GM12878 (cell line): ENCODE results near the gene AKAP13. TPM values are rescaled to one million over a fixed set of nuclear protein-coding genes. Genes with fewer than 3 reads are reported as not detected.
A peak's percentile ranks its signal among the peaks of the same experiment; 100 is the strongest.

ENCODE experiments used
- ASH2L ChIP-seq: fragments of 300-600, 200-600 bp; sonication (generic); IDR thresholded peaks from 2 replicates; pipeline ENCODE4 v1.6.1; 2017; ENCODE audit warnings: low read depth, mild to moderate bottlenecking, borderline replicate concordance
- BHLHE40 ChIP-seq, 2 experiments: fragments of 450-650 bp in 1 of 2; IDR thresholded peaks; 2 replicates each; pipeline ENCODE4 v1.6.1; 2011 to 2017; ENCODE audit warnings: low read depth in 2 of 2, borderline replicate concordance in 1 of 2, improper control_type of control experiment in 1 of 2, low read length in 1 of 2, mild to moderate bottlenecking in 1 of 2
- CBX3 ChIP-seq: fragments of 200-600 bp; sonication (generic); IDR thresholded peaks from 2 replicates; pipeline ENCODE4 v1.6.1; 2016; ENCODE audit warnings: low read depth, borderline replicate concordance
- CBX5 ChIP-seq: sonication (generic); IDR thresholded peaks from 2 replicates; pipeline ENCODE4 v1.6.1; 2016; ENCODE audit warnings: low read depth, moderate library complexity, mild to moderate bottlenecking, inconsistent platforms
- CREM ChIP-seq: IDR thresholded peaks from 2 replicates; pipeline ENCODE4 v1.6.1; 2014; ENCODE audit warnings: antibody characterized with exemption, low read depth
- HDAC6 ChIP-seq: fragments of 200-600 bp; sonication (generic); IDR thresholded peaks from one replicate; pipeline ENCODE4 v1.8.0; 2017; ENCODE audit warnings: antibody characterized with exemption; ENCODE audit not compliant: unreplicated experiment
- JUND ChIP-seq: IDR thresholded peaks from 2 replicates; pipeline ENCODE4 v1.6.1; 2012; ENCODE audit warnings: low read depth, mild to moderate bottlenecking, low read length, improper control_type of control experiment, moderate library complexity
- KDM1A ChIP-seq: fragments of 200-600 bp; sonication (generic); IDR thresholded peaks from 2 replicates; pipeline ENCODE4 v1.6.1; 2016; ENCODE audit warnings: borderline replicate concordance
- MEF2A ChIP-seq: IDR thresholded peaks from 2 replicates; pipeline ENCODE4 v1.6.1; 2011; ENCODE audit warnings: low read depth, mild to moderate bottlenecking, low read length, moderate library complexity; ENCODE audit not compliant: insufficient read depth
- MEF2B ChIP-seq: fragments of 450-650 bp; IDR thresholded peaks from 2 replicates; pipeline ENCODE4 v1.6.1; 2018; ENCODE audit warnings: mild to moderate bottlenecking, moderate library complexity; ENCODE audit not compliant: partially characterized antibody, poor library complexity, severe bottlenecking
- MYB ChIP-seq: fragments of 150-350 bp; IDR thresholded peaks from 2 replicates; pipeline ENCODE4 v1.6.1; 2014; ENCODE audit warnings: mild to moderate bottlenecking, low read depth, low read length, borderline replicate concordance
- PML ChIP-seq: IDR thresholded peaks from 2 replicates; pipeline ENCODE4 v1.6.1; 2012; ENCODE audit warnings: low read length, inconsistent platforms
- SKIL ChIP-seq: fragments of 450-650 bp; IDR thresholded peaks from 2 replicates; pipeline ENCODE4 v1.6.1; 2017; ENCODE audit warnings: mild to moderate bottlenecking, low read depth, inconsistent platforms; ENCODE audit not compliant: poor library complexity, severe bottlenecking
- SP1 ChIP-seq: IDR thresholded peaks from one replicate; pipeline ENCODE4 v1.6.1; 2011; ENCODE audit warnings: low read depth, low read length
- SPI1 ChIP-seq: IDR thresholded peaks from 2 replicates; pipeline ENCODE4 v1.6.1; 2011; ENCODE audit warnings: low read depth, mild to moderate bottlenecking, low read length, moderate library complexity, borderline replicate concordance; ENCODE audit not compliant: insufficient read depth
- WRNIP1 ChIP-seq: IDR thresholded peaks from 2 replicates; pipeline ENCODE4 v1.6.1; 2011; ENCODE audit warnings: low read depth, low read length, improper control_type of control experiment, borderline replicate concordance
- ZNF207 ChIP-seq: fragments of 450-650 bp; IDR thresholded peaks from 2 replicates; pipeline ENCODE4 v1.6.1; 2014; ENCODE audit warnings: antibody characterized with exemption, mild to moderate bottlenecking, borderline replicate concordance
- ZNF384 ChIP-seq: IDR thresholded peaks from 2 replicates; pipeline ENCODE4 v1.6.1; 2012; ENCODE audit warnings: low read depth, mild to moderate bottlenecking, low read length, improper control_type of control experiment, borderline replicate concordance
- polyA plus RNA-seq, 11 experiments: library from polyadenylated mRNA; depleted of rRNA in 4 of 11; unstranded in 6 of 11; stranded (reverse) in 5 of 11; fragments of >200 nt; fragmentation: Nextera tagmentation in 4 of 11; fragmentation: Illumina TruSeq in 1 of 11; extraction: Ambion mirVana in 4 of 11; extraction: Trizol in 1 of 11; gene quantifications; 1 replicate in 1 of 11; 2 replicates in 10 of 11; pipeline versions ENCODE4 v1.2.1 to v1.2.3, GENCODE V29; 2011 to 2016; ENCODE audit warnings: inconsistent platforms in 2 of 11, missing spikeins in 2 of 11, low read depth in 1 of 11
- total RNA-seq, 4 experiments: library from RNA; depleted of rRNA in 3 of 4; stranded (reverse); fragments of >200 nt in 3 of 4; fragmentation: Illumina TruSeq in 1 of 4; extraction: Trizol in 1 of 4; gene quantifications; 2 replicates each; pipeline versions ENCODE4 v1.2.1 to v1.2.3, GENCODE V29; 2013 to 2021
- TF ChIP-seq, protein P1 (sequence below), 3 experiments: IDR thresholded peaks in 2 of 3; conservative IDR thresholded peaks in 1 of 3; 2 replicates each; pipeline ENCODE4 v1.5.1; 2011; ENCODE audit warnings: low read depth in 3 of 3, low read length in 3 of 3, mild to moderate bottlenecking in 3 of 3, control low read depth in 2 of 3, moderate library complexity in 2 of 3, inconsistent platforms in 1 of 3, mixed read lengths in 1 of 3; ENCODE audit not compliant: control insufficient read depth in 2 of 3, insufficient read depth in 1 of 3; ENCODE audit errors: extremely low read depth in 1 of 3
- TF ChIP-seq, protein P2 (sequence below): IDR thresholded peaks from 2 replicates; pipeline ENCODE4 v1.6.1; 2011; ENCODE audit warnings: mild to moderate bottlenecking, low read depth, low read length, moderate library complexity; ENCODE audit not compliant: insufficient replicate concordance

AKAP13 gene
- total and polyA plus RNA-seq, 10 of the 15 experiments (the other 5 are each of a cell fraction or from before 2014, with no cell fraction given), result 14.4 to 74.9 (median 55.1) TPM

- TF ChIP-seq ASH2L, result no peak
- no peak for TF ChIP-seq MYB
- TF ChIP-seq, protein P1, sequence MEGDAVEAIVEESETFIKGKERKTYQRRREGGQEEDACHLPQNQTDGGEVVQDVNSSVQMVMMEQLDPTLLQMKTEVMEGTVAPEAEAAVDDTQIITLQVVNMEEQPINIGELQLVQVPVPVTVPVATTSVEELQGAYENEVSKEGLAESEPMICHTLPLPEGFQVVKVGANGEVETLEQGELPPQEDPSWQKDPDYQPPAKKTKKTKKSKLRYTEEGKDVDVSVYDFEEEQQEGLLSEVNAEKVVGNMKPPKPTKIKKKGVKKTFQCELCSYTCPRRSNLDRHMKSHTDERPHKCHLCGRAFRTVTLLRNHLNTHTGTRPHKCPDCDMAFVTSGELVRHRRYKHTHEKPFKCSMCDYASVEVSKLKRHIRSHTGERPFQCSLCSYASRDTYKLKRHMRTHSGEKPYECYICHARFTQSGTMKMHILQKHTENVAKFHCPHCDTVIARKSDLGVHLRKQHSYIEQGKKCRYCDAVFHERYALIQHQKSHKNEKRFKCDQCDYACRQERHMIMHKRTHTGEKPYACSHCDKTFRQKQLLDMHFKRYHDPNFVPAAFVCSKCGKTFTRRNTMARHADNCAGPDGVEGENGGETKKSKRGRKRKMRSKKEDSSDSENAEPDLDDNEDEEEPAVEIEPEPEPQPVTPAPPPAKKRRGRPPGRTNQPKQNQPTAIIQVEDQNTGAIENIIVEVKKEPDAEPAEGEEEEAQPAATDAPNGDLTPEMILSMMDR (IDR thresholded peaks at IDR 0.05 in 2 of 3, conservative IDR thresholded peaks at IDR 0.05 in 1 of 3; ENCODE audit: control insufficient read depth in 2 of 3, extremely low read depth in 1 of 3, insufficient read depth in 1 of 3, low read depth in 3 of 3, low read length in 3 of 3), result no peak
- no peak for TF ChIP-seq MEF2B
- peak; percentile 65; the same call in 1 of the 2 replicates for TF ChIP-seq CREM
- no peak for TF ChIP-seq KDM1A
- no peak for TF ChIP-seq ZNF384
- TF ChIP-seq BHLHE40 (IDR thresholded peaks at IDR 0.05; ENCODE audit: borderline replicate concordance in 1 of 2, low read depth in 2 of 2, low read length in 1 of 2), result no peak
- TF ChIP-seq, protein P2, sequence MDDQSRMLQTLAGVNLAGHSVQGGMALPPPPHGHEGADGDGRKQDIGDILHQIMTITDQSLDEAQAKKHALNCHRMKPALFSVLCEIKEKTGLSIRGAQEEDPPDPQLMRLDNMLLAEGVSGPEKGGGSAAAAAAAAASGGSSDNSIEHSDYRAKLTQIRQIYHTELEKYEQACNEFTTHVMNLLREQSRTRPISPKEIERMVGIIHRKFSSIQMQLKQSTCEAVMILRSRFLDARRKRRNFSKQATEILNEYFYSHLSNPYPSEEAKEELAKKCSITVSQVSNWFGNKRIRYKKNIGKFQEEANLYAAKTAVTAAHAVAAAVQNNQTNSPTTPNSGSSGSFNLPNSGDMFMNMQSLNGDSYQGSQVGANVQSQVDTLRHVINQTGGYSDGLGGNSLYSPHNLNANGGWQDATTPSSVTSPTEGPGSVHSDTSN, result peak; percentile 55
- TF ChIP-seq SKIL, result no peak
- no peak for TF ChIP-seq ZNF207
- no peak for TF ChIP-seq CBX3
- no peak for TF ChIP-seq PML
- no peak for TF ChIP-seq SP1
- no peak for TF ChIP-seq MEF2A
- no peak for TF ChIP-seq WRNIP1
- no peak for TF ChIP-seq CBX5
- TF ChIP-seq SPI1, result no peak
- TF ChIP-seq JUND, result 0 out of 2 replicates have a peak, but pooled peaks have one; percentile 25
- no peak for TF ChIP-seq HDAC6
These were observed 287.4 kb downstream of the AKAP13 start (continued) for GRCh38 chr15:85667491-85668424.
